Aorta (tissue), 5 donors: Measurements from ENCODE around the gene ERN2. TPM values are rescaled to one million over a fixed set of nuclear protein-coding genes. Genes with fewer than 3 reads are reported as not detected.

Experiments used
- ATAC-seq: fragments of 200-7000 bp; cut with Tn5 transposase; one replicate; pipeline ENCODE4 v1.9.1; 2022; ENCODE audit warnings: moderate library complexity; ENCODE audit not compliant: low FRiP score
- DNase-seq, 2 donors: peaks; one replicate each; pipeline ENCODE4 v3.0.0-alpha.2; 2020
- H3K27ac ChIP-seq, 2 donors: one replicate each; pipeline ENCODE4 v1.5.1; 2013; ENCODE audit warnings: low read length in 2 of 2, mild to moderate bottlenecking in 2 of 2, moderate library complexity in 2 of 2, control low read depth in 1 of 2, inconsistent platforms in 1 of 2, low read depth in 1 of 2
- H3K27me3 ChIP-seq, 2 donors: one replicate each; pipeline ENCODE4 v1.6.1; 2013; ENCODE audit warnings: control low read depth in 1 of 2, low read length in 1 of 2, mild to moderate bottlenecking in 1 of 2, moderate library complexity in 1 of 2; ENCODE audit not compliant: insufficient read depth in 2 of 2, control insufficient read depth in 1 of 2
- H3K36me3 ChIP-seq, 2 donors: one replicate each; pipeline ENCODE4 v1.6.1; 2013; ENCODE audit warnings: control low read depth in 1 of 2, low read length in 1 of 2, mild to moderate bottlenecking in 1 of 2; ENCODE audit not compliant: insufficient read depth in 2 of 2, control insufficient read depth in 1 of 2
- H3K4me1 ChIP-seq, 2 donors: one replicate each; pipeline ENCODE4 v1.6.1; 2013; ENCODE audit warnings: low read length in 2 of 2, control low read depth in 1 of 2, mild to moderate bottlenecking in 1 of 2, moderate library complexity in 1 of 2; ENCODE audit not compliant: insufficient read depth in 2 of 2, control insufficient read depth in 1 of 2
- H3K4me3 ChIP-seq, 2 donors: one replicate each; pipeline ENCODE4 v1.5.1; 2013; ENCODE audit warnings: low read length in 2 of 2, control low read depth in 1 of 2, mild to moderate bottlenecking in 1 of 2
- H3K9me3 ChIP-seq: one replicate; pipeline ENCODE4 v1.6.1; 2013; ENCODE audit warnings: mild to moderate bottlenecking, low read length; ENCODE audit not compliant: control insufficient read depth
- WGBS, 2 donors: extraction: QIAGEN DNeasy Blood & Tissue Kit; methylation state at CpG; one replicate each; pipeline ENCODE4 v1.1.7; 2013; 5-methylcytosine and 5-hydroxymethylcytosine counted together
- intact Hi-C, 2 donors: fragments of 100-400 bp; cut with DNase I; formaldehyde crosslinking; loops; one replicate each; pipeline versions ENCODE4 v1.14.2 to v1.15.0; 2022
- polyA plus RNA-seq, 2 donors: library from polyadenylated mRNA; stranded (reverse); fragments of 200-250 nt; gene quantifications; one replicate each; pipeline ENCODE4 v1.2.3, GENCODE V29; 2013
- total RNA-seq, 2 donors: library from RNA; stranded (reverse); fragmentation: NEBNext Ultra II Directional; extraction: Animal tissue kit (Norgen Biotek cat#: 25700); gene quantifications; one replicate each; pipeline ENCODE4 v1.2.1, GENCODE V29; 2021
- donor health status: healthy with polysubstance abuse.
- donor health status: Bipolar disorder and iron deficiency.
- donor health status: DM: no; HTN: no; CAD: no.
- donor health status: DM: no; HTN: no; CAD: no.
- donor health status: DM: yes; HTN: yes; CAD: no.

The ERN2 gene
- total and polyA plus RNA-seq, 4 donors, result 0.10 to 0.50 TPM; not detected in 2

DNA sequence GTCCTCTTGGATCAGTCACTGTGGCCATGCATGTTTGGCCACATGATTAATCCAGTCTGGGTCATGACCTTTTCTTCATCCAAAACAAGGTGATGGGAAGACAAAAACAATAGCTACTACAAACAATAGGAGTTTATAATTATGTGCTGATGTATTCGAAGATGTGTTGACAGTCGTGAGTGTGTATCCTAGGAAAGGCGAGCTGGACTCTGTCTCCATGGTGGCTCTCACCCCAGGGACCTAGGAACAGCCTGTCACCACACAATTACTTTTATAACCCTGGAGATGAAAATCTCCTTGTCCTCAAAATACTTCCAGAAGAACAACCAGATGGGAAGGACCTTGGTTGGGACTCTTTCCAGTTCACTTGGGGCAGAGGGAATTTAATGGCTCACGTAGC lies 44.1 kb downstream of the ERN2 start:
- Histone ChIP-seq H3K4me1 (no peaks in the 10 kb centered on the region), H3K27ac (no peak overlapping the region), H3K36me3 (peaks cover 8 to 19% of the 10 kb centered on the region in 2 donors), H3K27me3 (no peaks in the 10 kb centered on the region), H3K4me3 (no peak overlapping the region), H3K9me3 (no peaks in the 10 kb centered on the region)
- ATAC-seq (no peak), DNase-seq (no peak)
- intact Hi-C loops, result no loop called here
- 89 to 93% methylated on average over 4 of the region's 4 CpGs for WGBS, 2 donors

DNA sequence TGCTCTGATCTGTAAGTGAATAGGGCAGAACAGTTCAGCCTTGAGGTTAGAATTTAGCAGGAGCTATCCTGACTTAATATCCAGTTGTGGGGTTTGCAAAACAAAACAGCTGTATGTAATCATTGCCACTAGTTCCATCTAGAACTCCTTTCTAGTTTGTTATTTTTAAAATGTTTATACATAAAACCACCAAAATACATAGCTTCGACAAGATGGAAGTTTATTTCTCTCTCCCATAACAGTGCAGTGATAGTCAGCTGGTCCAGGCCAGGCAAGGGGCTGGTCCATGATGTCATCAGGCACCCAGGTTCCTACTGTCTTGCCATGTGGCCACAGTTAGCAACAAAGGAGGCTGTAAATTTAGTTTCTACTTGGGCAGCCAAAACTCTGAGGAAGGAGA lies 44.8 kb downstream of the ERN2 start:
- WGBS, 2 donors, result 82 to 83% methylated on average over 1 of the region's 1 CpG
- Histone ChIP-seq H3K4me1 (no peaks in the 10 kb centered on the region), H3K9me3 (no peaks in the 10 kb centered on the region), H3K27me3 (no peaks in the 10 kb centered on the region), H3K27ac (no peak overlapping the region), H3K4me3 (no peak overlapping the region), H3K36me3 (peaks cover 8 to 18% of the 10 kb centered on the region in 2 donors)
- DNase-seq (no peak), ATAC-seq (no peak)
- intact Hi-C loops, result no loop called here

DNA sequence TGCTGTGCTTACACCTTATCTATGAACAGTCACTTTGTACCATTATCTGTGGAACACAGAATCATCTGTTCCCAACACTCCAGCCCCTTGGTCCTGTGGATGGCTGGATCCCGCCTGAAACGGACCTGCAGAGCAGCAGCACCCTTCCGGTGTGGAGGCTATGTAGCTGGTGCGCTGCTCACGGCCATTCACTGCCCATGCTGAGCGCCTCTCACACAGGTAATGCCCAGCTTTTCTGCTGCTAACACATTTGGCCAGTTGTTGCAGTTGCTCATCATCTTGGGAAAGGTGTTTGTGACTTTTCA lies 45.7 kb downstream of the ERN2 start:
- DNase-seq (no peak), ATAC-seq (no peak)
- 95 to 96% methylated on average over 6 of the region's 6 CpGs for WGBS, 2 donors
- H3K4me3 ChIP-seq, result no peak overlapping the region
- H3K27me3 ChIP-seq, result no peaks in the 10 kb centered on the region
- no peaks in the 10 kb centered on the region for H3K9me3 ChIP-seq
- intact Hi-C loops, result no loop called here
- H3K4me1 ChIP-seq, result no peaks in the 10 kb centered on the region
- H3K27ac ChIP-seq, result no peak overlapping the region
- peaks cover 8 to 18% of the 10 kb centered on the region in 2 donors for H3K36me3 ChIP-seq

DNA sequence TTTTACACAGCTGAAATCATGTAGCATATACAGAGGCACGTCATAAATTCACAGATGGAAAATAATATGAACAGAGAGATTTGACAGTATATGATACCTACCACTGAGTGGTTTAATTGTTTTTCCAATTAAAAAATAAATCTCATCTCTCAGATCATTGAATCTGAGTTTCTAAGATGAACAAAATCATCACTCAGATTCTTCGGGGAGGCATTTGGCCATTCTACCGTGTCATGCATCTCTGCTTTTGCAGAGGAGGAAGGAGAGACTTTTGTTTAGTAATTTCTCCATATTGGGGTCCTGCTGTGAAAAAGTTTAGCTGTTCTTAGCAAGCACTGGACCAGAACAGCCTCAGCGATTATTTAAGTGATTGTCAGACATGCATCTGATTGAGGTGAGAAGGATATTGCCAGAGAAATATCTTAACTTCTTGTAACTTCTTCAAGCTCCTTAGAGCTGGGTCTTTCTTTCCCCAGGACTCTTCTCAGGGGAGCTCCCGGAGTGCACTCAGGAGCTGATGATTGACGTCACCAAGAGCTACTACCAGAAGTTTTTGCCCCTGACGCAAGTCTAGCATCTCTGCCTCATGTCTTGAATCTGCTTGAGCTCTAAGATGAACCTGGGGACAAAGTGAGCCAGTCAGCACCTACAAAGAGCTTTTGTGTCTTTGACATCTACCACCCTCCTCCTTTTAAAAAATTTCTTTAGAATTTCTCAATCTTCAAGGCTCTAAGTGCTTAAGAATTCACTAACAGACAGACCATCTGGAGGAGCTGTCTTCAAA lies 46.3 kb downstream of the ERN2 start:
- intact Hi-C loops, result no loop called here
- no peak for ATAC-seq
- H3K36me3 ChIP-seq, result peaks cover 11 to 18% of the 10 kb centered on the region in 2 donors

DNA sequence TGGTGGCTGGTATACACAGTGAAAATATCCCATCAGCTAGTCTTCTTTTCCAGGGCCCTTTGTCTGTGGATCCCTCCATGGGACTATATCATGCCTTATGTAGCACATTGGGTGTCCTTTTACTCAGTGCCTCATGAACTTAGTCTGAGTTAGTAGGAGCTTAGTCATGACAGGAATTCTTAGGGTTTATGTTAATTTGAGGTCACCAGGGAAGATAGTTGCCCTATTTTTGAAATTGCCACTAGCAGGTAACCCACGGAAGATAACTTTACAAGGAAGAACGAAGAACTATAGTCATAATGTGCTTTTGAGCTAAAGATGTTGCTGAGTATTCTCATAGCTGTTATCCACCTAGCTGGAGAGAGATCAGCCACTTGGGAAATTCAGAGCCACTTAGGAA lies 49.1 kb downstream of the ERN2 start:
- ATAC-seq (no peak), DNase-seq (no peak)
- H3K9me3 ChIP-seq, result no peaks in the 10 kb centered on the region
- no peaks in the 10 kb centered on the region for H3K4me1 ChIP-seq
- intact Hi-C loops, result no loop called here
- peaks cover 11 to 15% of the 10 kb centered on the region in 2 donors for H3K36me3 ChIP-seq
- H3K4me3 ChIP-seq, result no peak overlapping the region
- no peak overlapping the region for H3K27ac ChIP-seq
- H3K27me3 ChIP-seq, result no peaks in the 10 kb centered on the region
- 95 to 97% methylated on average over 2 of the region's 2 CpGs for WGBS, 2 donors

More for the DNA sequence above, 46.3 kb downstream of the ERN2 start:
- Histone ChIP-seq H3K27ac (no peak overlapping the region), H3K4me1 (no peaks in the 10 kb centered on the region), H3K9me3 (no peaks in the 10 kb centered on the region), H3K27me3 (no peaks in the 10 kb centered on the region), H3K4me3 (no peak overlapping the region)
- whole genome bisulfite sequencing, 2 donors, result 86 to 87% methylated on average over 7 of the region's 7 CpGs
- DNase-seq, result no peak

DNA sequence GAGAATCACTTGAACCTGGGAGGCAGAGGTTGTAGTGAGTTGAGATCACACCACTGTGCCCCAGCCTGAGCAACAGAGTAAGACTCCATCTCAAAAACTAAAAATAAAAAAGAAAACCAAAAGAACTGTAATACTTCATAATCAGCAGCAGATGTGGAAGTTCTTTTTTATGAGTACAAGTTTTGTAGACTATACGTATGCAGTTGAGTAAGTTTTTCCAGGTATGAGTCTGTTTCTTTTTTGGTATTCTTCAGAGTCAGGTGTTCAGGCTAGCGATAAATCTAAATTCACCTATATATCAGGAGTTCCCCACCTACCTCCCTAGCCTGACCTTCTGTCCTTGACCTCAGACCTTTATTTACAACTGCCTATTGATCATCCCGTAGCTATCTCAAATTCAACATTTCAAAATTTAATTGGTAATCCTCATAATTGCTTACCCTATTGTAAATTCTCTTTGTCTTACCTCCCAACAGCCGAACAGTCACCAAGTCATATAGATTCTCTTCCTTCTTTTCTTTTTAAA lies 61.0 kb downstream of the ERN2 start:
- ATAC-seq (no peak), DNase-seq (no peak)
- intact Hi-C loops, result no loop called here
- Histone ChIP-seq H3K9me3 (no peaks in the 10 kb centered on the region), H3K4me3 (no peak overlapping the region), H3K27me3 (no peaks in the 10 kb centered on the region), H3K4me1 (no peaks in the 10 kb centered on the region), H3K27ac (no peak overlapping the region), H3K36me3 (peaks cover 0 to 3% of the 10 kb centered on the region in 2 donors)
- WGBS, 2 donors, result 95 to 98% methylated on average over 4 of the region's 4 CpGs

DNA sequence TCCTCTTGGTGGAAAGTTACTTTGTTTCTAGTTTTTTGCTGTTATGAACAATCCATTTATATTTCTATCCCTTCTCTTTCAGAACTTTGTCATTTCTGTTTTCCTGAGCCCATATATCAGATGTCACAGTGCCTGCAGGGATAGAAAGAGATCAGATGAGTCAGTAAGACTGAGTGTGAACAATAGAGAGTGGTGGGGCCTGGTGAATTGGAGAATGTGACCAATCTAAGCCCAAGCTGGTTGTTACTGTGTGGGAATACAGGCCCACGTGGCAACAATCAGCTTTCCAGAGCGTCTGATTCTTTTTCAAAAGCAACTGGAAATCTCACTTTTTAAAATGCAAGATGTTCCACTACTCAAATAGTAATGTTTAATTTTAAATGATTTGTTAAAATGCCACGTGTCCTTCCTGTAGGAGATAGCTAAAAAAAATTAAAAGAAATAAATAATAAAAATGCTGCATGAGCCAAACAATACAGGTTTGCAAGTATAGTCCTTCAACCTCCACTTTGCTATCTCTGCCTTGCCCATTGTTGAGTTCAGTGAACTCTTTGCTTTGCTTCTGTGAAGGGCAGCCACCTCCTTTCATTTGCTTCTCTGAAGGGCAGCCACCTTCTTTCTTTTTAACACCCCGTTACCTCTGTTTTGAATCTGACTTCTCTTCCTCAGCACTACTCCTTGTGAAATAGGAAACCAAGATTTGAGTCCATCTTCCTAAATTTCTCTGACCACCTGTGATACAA lies 62.2 kb downstream of the ERN2 start:
- Histone ChIP-seq H3K4me3 (no peak overlapping the region), H3K27me3 (no peaks in the 10 kb centered on the region), H3K9me3 (no peaks in the 10 kb centered on the region), H3K36me3 (peaks cover 0 to 3% of the 10 kb centered on the region in 2 donors), H3K4me1 (no peaks in the 10 kb centered on the region), H3K27ac (no peak overlapping the region)
- DNase-seq (no peak), ATAC-seq (no peak)
- intact Hi-C loops, result no loop called here
- 78 to 81% methylated on average over 4 of the region's 4 CpGs for WGBS, 2 donors

DNA sequence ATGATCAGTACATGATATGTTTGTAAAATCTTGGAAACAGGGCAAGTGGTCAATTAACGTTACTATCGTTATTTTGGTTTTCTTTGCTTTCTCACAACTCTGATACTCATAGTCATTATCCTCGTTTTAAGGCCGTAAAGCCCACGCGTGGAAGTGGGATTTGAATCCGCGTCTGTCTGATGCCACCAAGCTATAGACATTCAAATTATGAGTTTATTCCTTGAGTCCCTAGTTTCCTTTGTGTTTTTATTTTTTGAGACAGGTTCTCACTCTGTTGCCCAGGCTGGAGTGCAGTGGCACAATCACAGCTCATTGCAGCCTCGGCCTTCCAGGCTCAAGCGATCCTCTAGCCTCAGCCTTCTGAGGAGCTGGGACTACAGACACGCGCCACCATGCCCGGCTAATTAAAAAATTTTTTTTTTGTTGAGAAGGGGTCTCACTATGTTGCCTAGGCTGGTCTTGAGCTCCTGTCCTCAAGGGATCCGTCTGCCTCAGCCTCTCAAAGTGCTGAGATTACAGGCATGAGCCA lies 70.7 kb downstream of the ERN2 start:
- no peak for DNase-seq
- intact Hi-C loops, result loop anchor here in 1 of 2 donors (5.0 kb wide), 1 partner anchor 50 kb away; no protein-coding TSS in a partner anchor
- 68 to 73% methylated on average over 14 of the region's 14 CpGs for WGBS, 2 donors
- no peaks in the 10 kb centered on the region for H3K27me3 ChIP-seq
- no peak overlapping the region for H3K27ac ChIP-seq
- no peaks in the 10 kb centered on the region for H3K36me3 ChIP-seq
- H3K4me3 ChIP-seq, result peak overlapping the region in 1 of 2 donors; percentile 68
- no peaks in the 10 kb centered on the region for H3K9me3 ChIP-seq
- H3K4me1 ChIP-seq, result peaks cover 0 to 2% of the 10 kb centered on the region in 2 donors
- no peak for ATAC-seq
